ENCODE data around the gene GALNT1. TPM values are rescaled to one million over a fixed set of nuclear protein-coding genes. Genes with fewer than 3 reads are reported as not detected.

The GALNT1 gene
- total RNA-seq, 1 donor from 2014 or later: 76.7 TPM

Other genes with a start within 250 kb of the GALNT1 start
- 44.5 TPM for gene ZNF24, start 237.3 kb upstream of the GALNT1 start, total RNA-seq
- 1.6 TPM for gene ZNF396, start 204.4 kb upstream of the GALNT1 start, total RNA-seq
- 8.6 TPM for gene INO80C, start 83.8 kb upstream of the GALNT1 start, total RNA-seq

All from skin of body (tissue), 1 donor.